ENCODE results near the gene GFPT1.
"Not testable (repeated sequence)": the region's sequence is repeated elsewhere in the genome, so short reads cannot be mapped to it uniquely, and the experiment has no call there.

GFPT1 gene

DNA sequence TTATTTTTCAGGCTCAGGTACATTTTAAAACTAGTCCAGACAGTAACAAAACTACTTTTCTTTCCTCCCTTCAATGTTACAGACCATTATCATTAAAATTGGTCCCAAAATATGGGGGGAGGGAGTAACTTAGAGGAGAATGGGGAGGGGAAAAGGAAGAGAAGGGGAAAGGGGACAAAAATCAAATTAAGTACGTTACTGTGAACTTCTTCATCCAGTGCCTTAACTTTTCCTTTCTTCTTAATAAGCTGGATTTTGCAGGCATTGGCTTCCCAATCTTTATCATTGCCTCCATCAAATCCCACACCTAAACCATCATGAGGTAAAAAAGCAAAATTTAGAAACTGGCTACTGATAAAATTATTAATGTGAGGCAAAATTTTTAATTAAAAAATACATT, 17.2 kb downstream of the GFPT1 start:
- no peak for TF ChIP-seq Cebpa-rat (IDR thresholded peaks at IDR 0.05)
- Histone ChIP-seq H3K27me3 (no peaks in the 10 kb centered on the region), H3K4me3 (no peak overlapping the region), H3K9ac (no peak overlapping the region), H3K36me3 (peaks cover 86% of the 10 kb centered on the region), H3K4me1 (no peaks in the 10 kb centered on the region), H3K4me2 (no peak overlapping the region), H3K9me3 (no peaks in the 10 kb centered on the region), H4K20me1 (peaks cover 8% of the 10 kb centered on the region), H3K27ac (no peak overlapping the region)

DNA sequence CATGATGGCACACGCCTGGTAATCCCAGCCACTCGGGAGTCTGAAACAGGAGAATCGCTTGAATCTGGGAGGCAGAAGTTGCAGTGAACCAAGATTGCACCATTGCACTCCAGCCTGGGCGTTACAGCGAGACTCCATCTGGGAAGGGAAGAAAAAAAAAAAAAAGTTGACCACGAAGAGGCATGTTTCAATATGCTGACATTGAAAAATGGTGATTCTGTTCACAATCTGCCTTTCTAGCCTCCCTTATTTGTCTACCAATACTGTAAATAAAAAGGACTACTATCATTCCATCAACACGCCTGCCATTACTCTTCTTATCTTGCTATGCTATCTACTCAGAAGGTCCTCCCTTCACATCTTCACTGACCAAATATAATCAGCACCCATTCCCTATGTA, 18.4 kb downstream of the GFPT1 start:
- Histone ChIP-seq H3K4me2 (no peak overlapping the region), H3K4me3 (no peak overlapping the region), H3K36me3 (peaks cover 95% of the 10 kb centered on the region), H4K20me1 (no peaks in the 10 kb centered on the region), H3K27ac (no peak overlapping the region), H3K9ac (no peak overlapping the region), H3K27me3 (no peaks in the 10 kb centered on the region), H3K4me1 (no peaks in the 10 kb centered on the region), H3K9me3 (no peaks in the 10 kb centered on the region)
- TF ChIP-seq Cebpa-rat (IDR thresholded peaks at IDR 0.05), result no peak

DNA sequence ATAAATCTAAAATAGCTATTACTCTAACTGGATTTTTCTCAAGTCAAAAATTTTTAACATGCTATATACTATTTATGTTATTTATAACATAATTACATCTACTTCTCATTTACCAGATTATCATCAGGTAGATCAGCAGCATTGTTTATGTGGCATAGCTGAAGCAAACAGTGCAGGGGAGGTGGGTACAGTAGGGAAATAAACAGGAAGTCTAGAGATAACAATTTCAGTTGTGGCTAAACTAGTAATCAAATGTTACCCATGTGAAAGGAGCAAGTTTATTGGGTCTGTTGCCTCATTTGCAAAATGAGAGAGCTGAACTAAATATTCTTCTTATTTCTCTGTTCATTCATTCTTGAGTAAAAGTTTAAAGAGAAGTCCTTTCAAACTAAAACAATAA, 27.7 kb downstream of the GFPT1 start:
- no peak overlapping the region for H3K27ac ChIP-seq
- H3K36me3 ChIP-seq, result peaks cover 96% of the 10 kb centered on the region

DNA sequence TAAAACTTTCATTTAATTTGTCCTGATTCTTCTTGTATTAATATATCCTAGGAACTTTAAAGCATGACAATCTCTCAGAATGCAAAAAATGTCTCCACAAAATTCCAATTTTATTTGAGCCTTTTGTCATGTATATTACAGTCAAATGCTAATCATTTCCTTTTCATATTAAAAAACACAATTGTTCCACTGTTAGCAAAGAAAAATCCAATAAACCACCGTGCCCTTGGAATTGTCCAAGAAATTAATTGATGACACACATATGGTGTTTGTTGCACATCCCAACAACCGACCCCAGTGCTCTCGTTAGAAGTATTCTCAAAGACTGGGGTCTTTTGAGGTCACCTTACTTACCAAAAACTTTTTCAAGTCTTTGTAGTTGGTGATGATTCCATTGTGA, 28.1 kb downstream of the GFPT1 start:
- no peak for TF ChIP-seq Cebpa-rat (IDR thresholded peaks at IDR 0.05)
- no peak overlapping the region for H3K27ac ChIP-seq
- no peaks in the 10 kb centered on the region for H3K27me3 ChIP-seq
- H3K9me3 ChIP-seq, result no peaks in the 10 kb centered on the region
- H3K4me2 ChIP-seq, result no peak overlapping the region
- H3K36me3 ChIP-seq, result peaks cover 98% of the 10 kb centered on the region
- H3K4me3 ChIP-seq, result no peak overlapping the region
- no peaks in the 10 kb centered on the region for H3K4me1 ChIP-seq
- no peak overlapping the region for H3K9ac ChIP-seq
- H4K20me1 ChIP-seq, result 0 out of 2 replicates have a peak, but pooled peaks cover 3% of the 10 kb centered on the region

More for the DNA sequence above, 27.7 kb downstream of the GFPT1 start:
- no peak for TF ChIP-seq Cebpa-rat (IDR thresholded peaks at IDR 0.05)
- Histone ChIP-seq H3K9me3 (no peaks in the 10 kb centered on the region), H3K9ac (no peak overlapping the region), H3K27me3 (no peaks in the 10 kb centered on the region), H3K4me1 (no peaks in the 10 kb centered on the region), H3K4me3 (no peak overlapping the region), H3K4me2 (no peak overlapping the region), H4K20me1 (0 out of 2 replicates have a peak, but pooled peaks cover 3% of the 10 kb centered on the region)

DNA sequence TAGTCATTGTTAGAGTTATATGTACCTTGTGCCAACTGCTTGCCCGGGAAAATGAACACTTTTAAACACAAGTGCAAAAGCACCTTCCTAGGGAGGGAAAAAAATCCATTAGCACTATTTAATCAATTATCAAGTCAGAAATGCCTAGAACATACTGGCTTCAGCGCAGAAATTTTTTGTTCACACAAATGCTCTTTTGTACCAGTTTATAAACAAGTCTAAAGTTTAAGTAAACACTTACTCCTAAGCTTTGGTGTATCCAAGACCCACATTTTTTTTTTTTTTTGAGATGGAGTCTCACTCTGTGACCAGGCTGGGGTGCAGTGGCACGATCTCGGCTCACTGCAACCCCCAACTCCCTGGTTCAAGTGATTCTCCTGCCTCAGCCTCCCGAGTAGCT, 30.6 kb downstream of the GFPT1 start:
- no peak overlapping the region for H3K4me3 ChIP-seq
- no peak overlapping the region for H3K27ac ChIP-seq
- no peaks in the 10 kb centered on the region for H3K27me3 ChIP-seq
- H3K4me2 ChIP-seq, result no peak overlapping the region
- no peaks in the 10 kb centered on the region for H3K9me3 ChIP-seq
- H3K9ac ChIP-seq, result no peak overlapping the region
- H3K4me1 ChIP-seq, result no peaks in the 10 kb centered on the region
- peaks cover 96% of the 10 kb centered on the region for H3K36me3 ChIP-seq
- no peak for TF ChIP-seq Cebpa-rat (IDR thresholded peaks at IDR 0.05)
- H4K20me1 ChIP-seq, result peaks cover 8% of the 10 kb centered on the region; the same call in 1 of the 2 replicates

DNA sequence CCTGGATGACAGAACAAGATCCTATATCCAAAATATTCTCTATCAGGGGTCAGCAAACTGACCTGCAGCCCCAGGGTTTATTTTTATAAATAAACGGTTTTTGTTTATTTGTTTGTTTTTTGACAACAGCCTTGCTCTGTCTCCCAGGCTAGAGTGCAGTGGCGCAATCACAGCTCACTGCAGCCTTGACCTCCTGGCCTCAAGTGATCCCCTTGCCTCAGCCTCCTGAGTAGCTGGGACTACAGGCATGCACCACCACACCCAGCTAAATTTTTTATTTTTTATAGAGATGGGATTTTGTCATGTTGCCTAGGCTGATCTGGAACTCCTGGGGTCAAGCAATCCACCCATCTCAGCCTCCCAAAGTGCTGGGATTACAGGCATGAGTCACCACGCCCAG, 32.1 kb downstream of the GFPT1 start:
- H3K27ac ChIP-seq, H3K9me3 ChIP-seq, H3K9ac ChIP-seq, H3K4me3 ChIP-seq, H4K20me1 ChIP-seq, H3K4me2 ChIP-seq, H3K4me1 ChIP-seq, H3K27me3 ChIP-seq: not testable (repeated sequence)
- peaks cover 95% of the 10 kb centered on the region for H3K36me3 ChIP-seq

DNA sequence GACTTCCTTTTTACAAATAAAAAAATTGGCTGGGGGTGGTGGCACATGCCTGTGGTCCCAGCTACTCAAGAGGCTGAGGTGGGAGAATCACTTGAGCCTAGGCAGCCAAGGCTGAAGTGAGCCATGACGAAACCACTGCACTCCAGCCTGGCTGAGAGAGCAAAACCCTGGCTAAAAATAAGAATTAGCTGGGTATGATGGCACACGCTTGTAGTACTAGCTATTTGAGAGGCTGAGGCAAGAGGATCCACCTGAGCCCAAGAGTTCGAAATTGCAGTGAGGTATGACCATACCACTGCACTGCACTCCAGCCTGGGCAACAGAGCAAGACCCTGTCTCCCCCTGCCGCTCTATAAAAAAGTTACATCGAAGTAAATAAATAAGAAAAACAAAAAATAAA, 33.7 kb downstream of the GFPT1 start:
- H4K20me1 ChIP-seq, result peaks cover 8% of the 10 kb centered on the region; the same call in 1 of the 2 replicates
- H3K4me2 ChIP-seq, result no peak overlapping the region
- H3K27ac ChIP-seq, result no peak overlapping the region
- no peak overlapping the region for H3K4me3 ChIP-seq
- TF ChIP-seq Cebpa-rat (IDR thresholded peaks at IDR 0.05), result no peak
- peaks cover 96% of the 10 kb centered on the region for H3K36me3 ChIP-seq
- no peaks in the 10 kb centered on the region for H3K27me3 ChIP-seq
- H3K9me3 ChIP-seq, result no peaks in the 10 kb centered on the region
- no peak overlapping the region for H3K9ac ChIP-seq
- no peaks in the 10 kb centered on the region for H3K4me1 ChIP-seq

DNA sequence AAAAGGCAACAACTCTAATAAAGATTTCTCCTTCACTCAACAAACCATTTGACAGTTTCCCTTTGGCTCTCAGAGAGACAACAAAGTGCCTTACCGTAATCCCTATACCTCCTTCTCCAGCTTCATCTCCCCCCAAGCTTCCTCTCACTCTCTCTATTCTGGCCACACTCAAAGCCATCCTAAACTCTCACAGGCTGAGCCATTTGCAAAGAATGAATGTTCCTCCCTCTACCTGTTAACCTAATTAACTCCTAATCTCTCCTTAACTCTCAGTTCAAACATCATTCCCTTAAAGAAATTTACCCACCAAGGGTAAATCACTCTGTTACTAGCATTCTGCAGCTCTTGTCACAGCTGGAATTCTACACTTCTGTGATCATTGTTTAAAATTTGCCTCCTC, 38.2 kb downstream of the GFPT1 start:
- no peaks in the 10 kb centered on the region for H3K4me1 ChIP-seq
- peaks cover 5% of the 10 kb centered on the region; the same call in 1 of the 2 replicates for H4K20me1 ChIP-seq
- no peak overlapping the region for H3K9ac ChIP-seq
- H3K27me3 ChIP-seq, result no peaks in the 10 kb centered on the region
- H3K36me3 ChIP-seq, result peaks cover 98% of the 10 kb centered on the region
- H3K4me3 ChIP-seq, result no peak overlapping the region
- H3K27ac ChIP-seq, result no peak overlapping the region
- no peaks in the 10 kb centered on the region for H3K9me3 ChIP-seq
- H3K4me2 ChIP-seq, result no peak overlapping the region
- TF ChIP-seq Cebpa-rat (IDR thresholded peaks at IDR 0.05), result no peak

DNA sequence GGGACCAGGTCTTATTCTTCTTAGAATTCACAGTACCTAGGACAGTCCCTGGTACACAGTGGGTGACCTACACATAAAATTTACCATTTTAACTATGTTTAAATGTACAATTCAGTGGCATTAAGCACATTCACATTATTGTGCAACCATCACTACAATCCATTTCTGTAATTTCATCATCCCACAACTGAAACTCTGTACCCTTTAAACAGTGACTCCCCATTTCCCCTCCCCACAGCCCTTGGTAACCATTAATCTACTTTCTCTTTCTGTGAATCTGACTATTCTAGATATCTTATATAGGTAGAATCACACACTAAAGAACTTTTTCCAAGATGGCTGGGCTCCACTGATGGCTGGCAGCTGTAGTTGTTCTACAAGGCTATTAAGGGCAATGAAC, 41.6 kb downstream of the GFPT1 start:
- H3K27me3 ChIP-seq, result no peaks in the 10 kb centered on the region
- H3K27ac ChIP-seq, result no peak overlapping the region
- peaks cover 100% of the 10 kb centered on the region for H3K36me3 ChIP-seq
- no peak overlapping the region for H3K4me2 ChIP-seq
- H3K9ac ChIP-seq, result no peak overlapping the region
- no peaks in the 10 kb centered on the region for H4K20me1 ChIP-seq
- no peaks in the 10 kb centered on the region for H3K4me1 ChIP-seq
- H3K9me3 ChIP-seq, result no peaks in the 10 kb centered on the region
- no peak overlapping the region for H3K4me3 ChIP-seq
- TF ChIP-seq Cebpa-rat (IDR thresholded peaks at IDR 0.05), result no peak

DNA sequence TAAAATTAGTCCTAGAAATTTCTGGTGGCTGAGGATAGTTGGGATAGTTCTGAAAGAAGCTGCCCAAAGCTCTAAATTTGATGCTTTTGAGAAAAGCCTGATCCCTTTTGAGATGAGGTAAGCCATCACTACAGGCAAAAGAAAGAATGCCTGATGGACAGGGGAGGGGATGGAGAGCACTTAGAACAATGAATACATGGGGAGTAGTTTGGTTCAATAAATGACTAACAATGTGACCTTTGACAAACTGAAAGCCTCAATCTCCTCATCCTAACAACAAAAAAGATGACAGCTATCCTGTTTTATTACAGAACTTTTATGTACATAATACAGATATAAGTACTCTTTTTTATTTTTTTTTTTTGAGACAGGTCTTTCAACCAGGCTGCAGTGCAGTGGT, 42.7 kb downstream of the GFPT1 start:
- Histone ChIP-seq H3K4me3 (no peak overlapping the region), H4K20me1 (no peaks in the 10 kb centered on the region), H3K9ac (no peak overlapping the region), H3K4me1 (no peaks in the 10 kb centered on the region), H3K4me2 (no peak overlapping the region), H3K36me3 (peaks cover 98% of the 10 kb centered on the region), H3K27ac (no peak overlapping the region), H3K27me3 (no peaks in the 10 kb centered on the region), H3K9me3 (no peaks in the 10 kb centered on the region)
- no peak for TF ChIP-seq Cebpa-rat (IDR thresholded peaks at IDR 0.05)

DNA sequence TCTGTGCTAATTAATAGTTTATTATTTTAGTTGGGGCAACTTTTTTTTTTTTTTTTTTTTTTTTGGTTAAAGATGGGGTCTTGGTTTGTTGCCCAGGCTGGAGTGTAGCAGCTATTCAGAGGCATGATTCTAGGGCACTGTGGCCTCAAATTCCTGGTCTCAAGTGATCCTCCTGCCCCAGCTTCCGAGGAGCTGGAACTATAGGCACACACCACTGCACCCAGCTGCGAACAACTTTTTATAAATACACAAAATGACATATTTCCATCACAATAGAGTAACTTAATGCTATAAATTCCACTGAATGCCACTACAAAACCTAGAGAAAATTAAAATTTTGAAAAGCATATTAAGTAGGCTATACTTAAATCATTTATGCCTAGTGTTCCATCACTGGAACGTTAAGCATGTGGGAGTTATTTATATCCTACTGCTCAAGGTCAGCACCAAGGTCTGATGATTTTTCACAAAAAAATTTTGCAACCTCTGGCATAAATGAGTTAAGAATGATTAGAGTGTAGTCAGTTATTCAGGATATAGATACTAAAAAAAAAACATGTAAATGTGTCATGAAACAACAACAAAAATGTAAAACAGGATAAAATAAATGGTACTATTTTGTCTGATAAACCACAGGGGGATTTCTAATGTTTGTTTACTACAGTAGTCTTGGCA, 46.8 kb downstream of the GFPT1 start:
- no peak overlapping the region for H3K4me2 ChIP-seq
- no peak for TF ChIP-seq Cebpa-rat (IDR thresholded peaks at IDR 0.05)
- no peak overlapping the region for H3K9ac ChIP-seq
- no peaks in the 10 kb centered on the region for H3K9me3 ChIP-seq
- H3K4me3 ChIP-seq, result no peak overlapping the region
- no peaks in the 10 kb centered on the region for H3K27me3 ChIP-seq
- H4K20me1 ChIP-seq, result no peaks in the 10 kb centered on the region
- no peak overlapping the region for H3K27ac ChIP-seq
- no peaks in the 10 kb centered on the region for H3K4me1 ChIP-seq
- peaks cover 98% of the 10 kb centered on the region for H3K36me3 ChIP-seq
